ENCODE data around the gene FGFR3.

- TF ChIP-seq CTCF (IDR thresholded peaks at IDR 0.05) = no peak
- no peak for TF ChIP-seq POLR2A (IDR thresholded peaks at IDR 0.05)
Observed at GRCh38 chr4:1771555-1772305, 21.4 kb upstream of the FGFR3 start.

Measured in thyroid gland (tissue), 4 donors.